WTC11 (cell line): ENCODE results near the gene CS. TPM values are rescaled to one million over a fixed set of nuclear protein-coding genes. Genes with fewer than 3 reads are reported as not detected.

Source experiments
- ATAC-seq: fragments of 200-7000 bp; cut with Tn5 transposase; 2 replicates; pipeline ENCODE4 v1.10.0; 2021; ENCODE audit warnings: mild to moderate bottlenecking, moderate library complexity
- CTCF ChIA-PET: fragments of 300-600 bp; sonication (Branson Sonifier 250); formaldehyde crosslinking; loops from one replicate; lab custom pipeline; 2021; ENCODE audit warnings: antibody characterized with exemption; lab: Charles Lee
- POLR2A ChIA-PET: fragments of 350-600 bp; sonication (Branson Sonifier 250); formaldehyde crosslinking; loops from one replicate; lab custom pipeline; 2021; ENCODE audit warnings: antibody characterized with exemption; lab: Charles Lee
- DNase-seq: peaks from one replicate; pipeline ENCODE4 v3.0.0; 2021; ENCODE audit warnings: low spot score
- H3K27ac Mint-ChIP-seq: 2 replicates; pipeline ENCODE4 v1.8.0; 2021; ENCODE audit warnings: mixed read lengths
- H3K27me3 Mint-ChIP-seq: 2 replicates; pipeline ENCODE4 v1.8.0; 2021; ENCODE audit warnings: low read depth, mild to moderate bottlenecking, moderate library complexity, mixed read lengths
- H3K36me3 Mint-ChIP-seq: 2 replicates; pipeline ENCODE4 v1.8.0; 2021; ENCODE audit warnings: mixed read lengths
- H3K4me1 Mint-ChIP-seq: 2 replicates; pipeline ENCODE4 v1.8.0; 2022; ENCODE audit warnings: mixed read lengths
- H3K4me3 Mint-ChIP-seq: 2 replicates; pipeline ENCODE4 v1.8.0; 2021; ENCODE audit warnings: mild to moderate bottlenecking, moderate library complexity, mixed read lengths
- H3K9me3 Mint-ChIP-seq: 2 replicates; pipeline ENCODE4 v1.8.0; 2021; ENCODE audit warnings: mixed read lengths
- ATF1 ChIP-seq: sonication (generic); formaldehyde crosslinking; IDR thresholded peaks from 2 replicates; pipeline ENCODE4 v1.8.1; 2023; ENCODE audit warnings: mild to moderate bottlenecking, moderate library complexity, missing genetic modification reagents
- CBFB ChIP-seq: sonication (generic); formaldehyde crosslinking; IDR thresholded peaks from 2 replicates; pipeline ENCODE4 v1.8.1; 2022; ENCODE audit warnings: mild to moderate bottlenecking, low read depth, missing genetic modification reagents
- ELF4 ChIP-seq: sonication (generic); formaldehyde crosslinking; IDR thresholded peaks from 2 replicates; pipeline ENCODE4 v1.8.1; 2022; ENCODE audit warnings: low read depth, mild to moderate bottlenecking, moderate library complexity, missing genetic modification reagents
- ETV6 ChIP-seq: sonication (generic); formaldehyde crosslinking; IDR thresholded peaks from 2 replicates; pipeline ENCODE4 v1.8.1; 2022; ENCODE audit warnings: mild to moderate bottlenecking, missing genetic modification reagents
- GABPB1 ChIP-seq: sonication (generic); formaldehyde crosslinking; IDR thresholded peaks from 2 replicates; pipeline ENCODE4 v1.8.1; 2023; ENCODE audit warnings: mild to moderate bottlenecking, missing genetic modification reagents
- MYBL2 ChIP-seq: sonication (generic); formaldehyde crosslinking; IDR thresholded peaks from 2 replicates; pipeline ENCODE4 v1.8.1; 2023; ENCODE audit warnings: mild to moderate bottlenecking, moderate library complexity, missing genetic modification reagents
- SMAD3 ChIP-seq: sonication (generic); formaldehyde crosslinking; IDR thresholded peaks from 2 replicates; pipeline ENCODE4 v1.8.0; 2022; ENCODE audit warnings: missing genetic modification reagents, mild to moderate bottlenecking, borderline replicate concordance
- TEAD1 ChIP-seq: sonication (generic); formaldehyde crosslinking; IDR thresholded peaks from 2 replicates; pipeline ENCODE4 v1.8.0; 2022; ENCODE audit warnings: mild to moderate bottlenecking, missing genetic modification reagents
- TEAD4 ChIP-seq: sonication (generic); formaldehyde crosslinking; IDR thresholded peaks from 2 replicates; pipeline ENCODE4 v1.8.0; 2022; ENCODE audit warnings: mild to moderate bottlenecking, missing genetic modification reagents
- TP53 ChIP-seq: sonication (generic); formaldehyde crosslinking; IDR thresholded peaks from 2 replicates; pipeline ENCODE4 v1.8.1; 2023; ENCODE audit warnings: mild to moderate bottlenecking, missing genetic modification reagents
- ZBTB21 ChIP-seq: sonication (generic); formaldehyde crosslinking; IDR thresholded peaks from 2 replicates; pipeline ENCODE4 v1.8.1; 2023; ENCODE audit warnings: mild to moderate bottlenecking, missing genetic modification reagents, borderline replicate concordance
- ZNF423 ChIP-seq: fragments of 250-450 bp; sonication (Bioruptor Pico); IDR thresholded peaks from 2 replicates; pipeline ENCODE4 v2.1.2; 2022; ENCODE audit warnings: mild to moderate bottlenecking, moderate library complexity
- ZNF671 ChIP-seq: fragments of 250-450 bp; sonication (Bioruptor Pico); IDR thresholded peaks from 2 replicates; pipeline ENCODE4 v1.8.0; 2021; ENCODE audit warnings: mild to moderate bottlenecking
- total RNA-seq: library from RNA; stranded (reverse); gene quantifications from 3 replicates; pipeline ENCODE4 v1.2.3, GENCODE V29; 2021
- TF ChIP-seq, protein P1 (sequence below): sonication (generic); formaldehyde crosslinking; IDR thresholded peaks from 2 replicates; pipeline ENCODE4 v1.8.1; 2022; ENCODE audit warnings: mild to moderate bottlenecking, moderate library complexity, missing genetic modification reagents
- TF ChIP-seq, protein P2 (sequence below): sonication (generic); formaldehyde crosslinking; IDR thresholded peaks from 2 replicates; pipeline ENCODE4 v1.8.1; 2023; ENCODE audit warnings: mild to moderate bottlenecking, missing genetic modification reagents
- TF ChIP-seq, protein P3 (sequence below): fragments of 250-450 bp; sonication (Bioruptor Pico); conservative IDR thresholded peaks from 2 replicates; pipeline ENCODE4 v1.9.0; 2021; ENCODE audit warnings: mild to moderate bottlenecking
- TF ChIP-seq, protein P4 (sequence below): sonication (generic); formaldehyde crosslinking; IDR thresholded peaks from 2 replicates; pipeline ENCODE4 v1.8.0; 2022; ENCODE audit warnings: missing genetic modification reagents

Gene CS
- total RNA-seq, 1 experiment from 2014 or later, result 275 TPM

DNA sequence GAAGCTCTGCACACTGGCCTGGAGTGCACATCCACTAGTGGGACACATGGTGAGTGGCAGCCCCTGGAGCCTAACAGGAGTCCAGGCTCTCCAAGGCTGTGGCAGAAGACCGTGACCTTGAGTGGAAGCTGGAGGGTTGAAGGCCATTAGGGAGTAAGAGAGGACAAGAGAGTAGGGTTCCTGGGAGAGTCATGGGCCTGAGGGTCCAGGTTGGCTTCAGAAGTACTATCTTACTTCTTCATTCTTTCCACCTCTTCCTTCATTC lies 39.0 kb upstream of the CS start:
- DNase-seq, result no peak
- peaks cover 34% of the 10 kb centered on the region for H3K4me1 Mint-ChIP-seq
- TF ChIP-seq, protein P1, sequence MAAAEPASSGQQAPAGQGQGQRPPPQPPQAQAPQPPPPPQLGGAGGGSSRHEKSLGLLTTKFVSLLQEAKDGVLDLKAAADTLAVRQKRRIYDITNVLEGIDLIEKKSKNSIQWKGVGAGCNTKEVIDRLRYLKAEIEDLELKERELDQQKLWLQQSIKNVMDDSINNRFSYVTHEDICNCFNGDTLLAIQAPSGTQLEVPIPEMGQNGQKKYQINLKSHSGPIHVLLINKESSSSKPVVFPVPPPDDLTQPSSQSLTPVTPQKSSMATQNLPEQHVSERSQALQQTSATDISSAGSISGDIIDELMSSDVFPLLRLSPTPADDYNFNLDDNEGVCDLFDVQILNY, result no peak
- TF ChIP-seq ELF4 (CRISPR knock-in tag) (no peak), SMAD3 (CRISPR knock-in tag) (no peak), MYBL2 (CRISPR knock-in tag) (no peak), TEAD4 (CRISPR knock-in tag) (no peak), GABPB1 (CRISPR knock-in tag) (no peak), TP53 (CRISPR knock-in tag) (no peak), ATF1 (CRISPR knock-in tag) (no peak), ZBTB21 (CRISPR knock-in tag) (no peak), CBFB (CRISPR knock-in tag) (no peak)
- TF ChIP-seq, protein P2, sequence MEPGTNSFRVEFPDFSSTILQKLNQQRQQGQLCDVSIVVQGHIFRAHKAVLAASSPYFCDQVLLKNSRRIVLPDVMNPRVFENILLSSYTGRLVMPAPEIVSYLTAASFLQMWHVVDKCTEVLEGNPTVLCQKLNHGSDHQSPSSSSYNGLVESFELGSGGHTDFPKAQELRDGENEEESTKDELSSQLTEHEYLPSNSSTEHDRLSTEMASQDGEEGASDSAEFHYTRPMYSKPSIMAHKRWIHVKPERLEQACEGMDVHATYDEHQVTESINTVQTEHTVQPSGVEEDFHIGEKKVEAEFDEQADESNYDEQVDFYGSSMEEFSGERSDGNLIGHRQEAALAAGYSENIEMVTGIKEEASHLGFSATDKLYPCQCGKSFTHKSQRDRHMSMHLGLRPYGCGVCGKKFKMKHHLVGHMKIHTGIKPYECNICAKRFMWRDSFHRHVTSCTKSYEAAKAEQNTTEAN (CRISPR knock-in tag), result no peak
- TF ChIP-seq, protein P3, sequence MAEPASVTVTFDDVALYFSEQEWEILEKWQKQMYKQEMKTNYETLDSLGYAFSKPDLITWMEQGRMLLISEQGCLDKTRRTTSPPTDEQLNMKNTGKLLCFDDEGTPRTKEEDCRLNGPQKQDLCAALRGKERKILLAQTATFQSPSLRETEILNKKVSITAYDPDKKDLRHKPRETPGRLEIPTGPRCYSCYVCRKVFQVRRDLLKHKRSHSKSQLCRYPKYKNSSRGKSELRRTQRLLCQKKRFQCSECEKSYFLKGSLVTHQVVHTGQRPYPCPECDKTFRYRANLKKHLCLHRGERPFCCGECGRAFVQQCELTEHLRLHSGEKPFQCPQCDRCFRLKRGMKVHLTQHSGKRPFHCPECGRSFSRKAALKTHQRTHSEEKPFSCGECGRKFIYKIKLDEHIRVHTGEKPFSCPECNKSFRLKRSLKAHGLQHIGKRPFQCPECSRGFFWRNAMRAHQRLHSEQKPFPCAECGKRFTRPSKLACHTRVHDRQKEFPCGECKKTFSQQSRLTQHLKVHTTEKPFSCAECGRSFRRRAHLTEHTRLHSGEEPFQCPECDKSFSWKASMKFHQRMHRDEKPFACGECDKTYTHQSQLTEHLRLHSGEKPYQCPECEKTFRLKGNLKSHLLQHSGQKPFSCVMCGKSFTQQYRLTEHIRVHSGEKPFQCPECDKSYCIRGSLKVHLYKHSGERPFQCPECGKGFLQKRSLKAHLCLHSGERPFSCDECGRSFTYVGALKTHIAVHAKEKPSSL (CRISPR knock-in tag), result no peak
- ATAC-seq, result no peak
- peaks cover 16% of the 10 kb centered on the region for H3K36me3 Mint-ChIP-seq
- H3K9me3 Mint-ChIP-seq, result no peaks in the 10 kb centered on the region
- H3K4me3 Mint-ChIP-seq, result peak overlapping the region; percentile 62; the same call in 1 of the 2 replicates
- H3K27ac Mint-ChIP-seq, result peak overlapping the region; percentile 99
- POLR2A ChIA-PET, result interaction anchor here (0.8 to 3.2 kb wide), 4 partner anchors 13 to 149 kb away, joined by 3 to 24 read pairs (median 8); partner anchors contain the start of genes CNPY2, GLS2 and STAT2
- CTCF ChIA-PET, result interaction anchor here (0.7 to 2.2 kb wide), 6 partner anchors 21 to 133 kb away, joined by 3 to 8 read pairs (median 4); partner anchors contain the start of genes ANKRD52, COQ10A and STAT2
- no peaks in the 10 kb centered on the region for H3K27me3 Mint-ChIP-seq

DNA sequence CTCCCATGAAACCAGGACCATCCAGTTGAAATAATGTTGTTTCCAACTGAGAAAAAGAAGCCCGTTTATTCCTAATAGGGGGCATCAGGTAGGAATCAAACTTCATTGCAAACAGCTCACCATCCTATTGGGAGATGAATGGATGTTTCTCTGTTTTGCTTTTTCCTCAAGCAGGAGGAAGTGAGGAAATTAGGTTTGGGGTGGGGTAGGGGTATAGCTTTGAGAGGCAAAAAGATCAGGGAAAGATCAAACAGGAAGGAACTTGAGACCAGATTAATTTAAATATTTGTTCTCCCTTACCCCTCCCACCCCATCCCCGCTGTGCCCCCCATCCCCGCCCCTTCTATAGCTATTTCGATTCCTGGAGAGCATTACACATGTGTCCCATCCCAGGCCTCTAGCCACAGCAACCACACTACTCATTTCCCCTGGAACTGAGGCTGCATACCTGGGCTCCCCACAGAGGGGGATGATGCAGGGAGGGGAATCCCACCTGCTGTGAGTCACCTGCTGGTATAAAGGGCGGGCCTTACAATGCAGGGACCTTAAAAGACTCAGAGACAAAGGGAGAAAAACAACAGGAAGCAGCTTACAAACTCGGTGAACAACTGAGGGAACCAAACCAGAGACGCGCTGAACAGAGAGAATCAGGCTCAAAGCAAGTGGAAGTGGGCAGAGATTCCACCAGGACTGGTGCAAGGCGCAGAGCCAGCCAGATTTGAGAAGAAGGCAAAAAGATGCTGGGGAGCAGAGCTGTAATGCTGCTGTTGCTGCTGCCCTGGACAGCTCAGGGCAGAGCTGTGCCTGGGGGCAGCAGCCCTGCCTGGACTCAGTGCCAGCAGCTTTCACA lies 38.4 kb upstream of the CS start, which contains the start of gene IL23A:
Gene IL23A, plus strand, starts transcription at position 577 of the 850 bp plus-strand sequence. Its CDS starts 161 bp downstream, at position 738.
- CTCF ChIA-PET, result interaction anchor here (0.7 to 2.2 kb wide), 9 partner anchors 21 to 298 kb away, joined by 3 to 8 read pairs (median 4); partner anchors contain the start of genes ANKRD52, CNPY2, COQ10A and STAT2
- POLR2A ChIA-PET, result interaction anchor here (0.5 to 3.2 kb wide), 7 partner anchors 13 to 150 kb away, joined by 3 to 24 read pairs (median 4); partner anchors contain the start of genes CNPY2, GLS2, RNF41 and STAT2
- peak; percentile 46 for ATAC-seq
- Mint-ChIP-seq H3K9me3 (no peaks in the 10 kb centered on the region), H3K27ac (peak within 1 kb of the TSS; percentile 99)
- TF ChIP-seq ZNF671, result no peak
- TF ChIP-seq, protein P4, sequence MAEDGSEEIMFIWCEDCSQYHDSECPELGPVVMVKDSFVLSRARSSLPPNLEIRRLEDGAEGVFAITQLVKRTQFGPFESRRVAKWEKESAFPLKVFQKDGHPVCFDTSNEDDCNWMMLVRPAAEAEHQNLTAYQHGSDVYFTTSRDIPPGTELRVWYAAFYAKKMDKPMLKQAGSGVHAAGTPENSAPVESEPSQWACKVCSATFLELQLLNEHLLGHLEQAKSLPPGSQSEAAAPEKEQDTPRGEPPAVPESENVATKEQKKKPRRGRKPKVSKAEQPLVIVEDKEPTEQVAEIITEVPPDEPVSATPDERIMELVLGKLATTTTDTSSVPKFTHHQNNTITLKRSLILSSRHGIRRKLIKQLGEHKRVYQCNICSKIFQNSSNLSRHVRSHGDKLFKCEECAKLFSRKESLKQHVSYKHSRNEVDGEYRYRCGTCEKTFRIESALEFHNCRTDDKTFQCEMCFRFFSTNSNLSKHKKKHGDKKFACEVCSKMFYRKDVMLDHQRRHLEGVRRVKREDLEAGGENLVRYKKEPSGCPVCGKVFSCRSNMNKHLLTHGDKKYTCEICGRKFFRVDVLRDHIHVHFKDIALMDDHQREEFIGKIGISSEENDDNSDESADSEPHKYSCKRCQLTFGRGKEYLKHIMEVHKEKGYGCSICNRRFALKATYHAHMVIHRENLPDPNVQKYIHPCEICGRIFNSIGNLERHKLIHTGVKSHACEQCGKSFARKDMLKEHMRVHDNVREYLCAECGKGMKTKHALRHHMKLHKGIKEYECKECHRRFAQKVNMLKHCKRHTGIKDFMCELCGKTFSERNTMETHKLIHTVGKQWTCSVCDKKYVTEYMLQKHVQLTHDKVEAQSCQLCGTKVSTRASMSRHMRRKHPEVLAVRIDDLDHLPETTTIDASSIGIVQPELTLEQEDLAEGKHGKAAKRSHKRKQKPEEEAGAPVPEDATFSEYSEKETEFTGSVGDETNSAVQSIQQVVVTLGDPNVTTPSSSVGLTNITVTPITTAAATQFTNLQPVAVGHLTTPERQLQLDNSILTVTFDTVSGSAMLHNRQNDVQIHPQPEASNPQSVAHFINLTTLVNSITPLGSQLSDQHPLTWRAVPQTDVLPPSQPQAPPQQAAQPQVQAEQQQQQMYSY (CRISPR knock-in tag), result no peak
- TF ChIP-seq ZNF423 (CRISPR knock-in tag), result peak; percentile 94
- peak; percentile 55; the same call in 1 of the 2 replicates for TF ChIP-seq ETV6
- no peak for TF ChIP-seq TEAD1 (CRISPR knock-in tag)
- TF ChIP-seq, all 79 proteins: peak for 2
- no peaks in the 10 kb centered on the region for H3K27me3 Mint-ChIP-seq
- DNase-seq, result peak; percentile 68
- peaks cover 11% of the 10 kb centered on the region for H3K36me3 Mint-ChIP-seq
- peaks cover 34% of the 10 kb centered on the region for H3K4me1 Mint-ChIP-seq
- H3K4me3 Mint-ChIP-seq, result peak within 1 kb of the TSS; percentile 62
